ENCODE data around the gene BIN2.

The BIN2 gene

GRCh38 chr12:51244269-51244668, 79.7 kb downstream of the BIN2 start:
- TF ChIP-seq EZH2 (IDR thresholded peaks at IDR 0.05), result no peak
- no peak for TF ChIP-seq POLR2AphosphoS5 (IDR thresholded peaks at IDR 0.05; ENCODE audit: borderline replicate concordance, low read depth, low read length)
- TF ChIP-seq FOXP2 (optimal IDR thresholded peaks at IDR 0.05; ENCODE audit: control extremely low read depth, extremely low read length, insufficient read depth), result no peak
- Histone ChIP-seq H3K4me3 (no peak overlapping the region), H3K27ac (no peak overlapping the region), H3K9me3 (ENCODE audit: low read depth, low read length) (no peaks in the 10 kb centered on the region), H3K9ac (ENCODE audit: insufficient read length) (no peak overlapping the region), H3K36me3 (ENCODE audit: insufficient read depth, low read length) (peaks cover 39% of the 10 kb centered on the region)
- DNase-seq (ENCODE audit: low read depth, low spot score), result no peak

GRCh38 chr12:51242876-51243275, 81.1 kb downstream of the BIN2 start:
- H3K9me3 ChIP-seq (ENCODE audit: low read depth, low read length), result no peaks in the 10 kb centered on the region
- DNase-seq (ENCODE audit: low read depth, low spot score), result no peak
- no peak overlapping the region for H3K9ac ChIP-seq (ENCODE audit: insufficient read length)
- peaks cover 39% of the 10 kb centered on the region for H3K36me3 ChIP-seq (ENCODE audit: insufficient read depth, low read length)
- H3K4me3 ChIP-seq, result no peak overlapping the region
- H3K27ac ChIP-seq, result 0 out of 2 replicates have a peak overlapping the region, but pooled peaks have one; percentile 23
- TF ChIP-seq FOXP2 (optimal IDR thresholded peaks at IDR 0.05; ENCODE audit: control extremely low read depth, extremely low read length, insufficient read depth) (no peak), EZH2 (IDR thresholded peaks at IDR 0.05) (no peak), POLR2AphosphoS5 (IDR thresholded peaks at IDR 0.05; ENCODE audit: borderline replicate concordance, low read depth, low read length) (no peak)

GRCh38 chr12:51242120-51242519, 81.9 kb downstream of the BIN2 start:
- Histone ChIP-seq H3K27ac (no peak overlapping the region), H3K9me3 (ENCODE audit: low read depth, low read length) (no peaks in the 10 kb centered on the region), H3K4me3 (no peak overlapping the region), H3K9ac (ENCODE audit: insufficient read length) (no peak overlapping the region), H3K36me3 (ENCODE audit: insufficient read depth, low read length) (peaks cover 39% of the 10 kb centered on the region)
- no peak for DNase-seq (ENCODE audit: low read depth, low spot score)
- no peak for TF ChIP-seq FOXP2 (optimal IDR thresholded peaks at IDR 0.05; ENCODE audit: control extremely low read depth, extremely low read length, insufficient read depth)
- no peak for TF ChIP-seq EZH2 (IDR thresholded peaks at IDR 0.05)
- TF ChIP-seq POLR2AphosphoS5 (IDR thresholded peaks at IDR 0.05; ENCODE audit: borderline replicate concordance, low read depth, low read length), result no peak

- no peak overlapping the region for H3K9ac ChIP-seq (ENCODE audit: insufficient read length)
- DNase-seq (ENCODE audit: low read depth, low spot score), result no peak
- peaks cover 39% of the 10 kb centered on the region for H3K36me3 ChIP-seq (ENCODE audit: insufficient read depth, low read length)
- no peak overlapping the region for H3K4me3 ChIP-seq
- TF ChIP-seq POLR2AphosphoS5 (IDR thresholded peaks at IDR 0.05; ENCODE audit: borderline replicate concordance, low read depth, low read length) (no peak), FOXP2 (optimal IDR thresholded peaks at IDR 0.05; ENCODE audit: control extremely low read depth, extremely low read length, insufficient read depth) (no peak), EZH2 (IDR thresholded peaks at IDR 0.05) (no peak)
- no peaks in the 10 kb centered on the region for H3K9me3 ChIP-seq (ENCODE audit: low read depth, low read length)
- no peak overlapping the region for H3K27ac ChIP-seq
These were observed 83.0 kb downstream of the BIN2 start for GRCh38 chr12:51240971-51241370.

GRCh38 chr12:51238510-51239334, 85.3 kb downstream of the BIN2 start, which contains the start of gene DAZAP2:
DAZAP2 (plus strand) TSS chr12:51238826; CDS start chr12:51238908, 82 bp downstream.
- Histone ChIP-seq H3K9ac (ENCODE audit: insufficient read length) (peak within 1 kb of the TSS; percentile 98), H3K4me3 (peak within 1 kb of the TSS; percentile 94), H3K9me3 (ENCODE audit: low read depth, low read length) (no peaks in the 10 kb centered on the region), H3K36me3 (ENCODE audit: insufficient read depth, low read length) (peaks cover 32% of the 10 kb centered on the region), H3K27ac (peak within 1 kb of the TSS; percentile 98)
- TF ChIP-seq POLR2AphosphoS5 (IDR thresholded peaks at IDR 0.05; ENCODE audit: borderline replicate concordance, low read depth, low read length) (peak; percentile 64), EZH2 (IDR thresholded peaks at IDR 0.05) (no peak), FOXP2 (optimal IDR thresholded peaks at IDR 0.05; ENCODE audit: control extremely low read depth, extremely low read length, insufficient read depth) (peak; percentile 19)
- peak; percentile 77 for DNase-seq (ENCODE audit: low read depth, low spot score)

GRCh38 chr12:51238037-51238509, 85.9 kb downstream of the BIN2 start:
- Histone ChIP-seq H3K9me3 (ENCODE audit: low read depth, low read length) (no peaks in the 10 kb centered on the region), H3K27ac (peak overlapping the region; percentile 70), H3K36me3 (ENCODE audit: insufficient read depth, low read length) (peaks cover 30% of the 10 kb centered on the region), H3K4me3 (peak overlapping the region; percentile 94), H3K9ac (ENCODE audit: insufficient read length) (peak overlapping the region; percentile 65)
- TF ChIP-seq EZH2 (IDR thresholded peaks at IDR 0.05) (no peak), FOXP2 (optimal IDR thresholded peaks at IDR 0.05; ENCODE audit: control extremely low read depth, extremely low read length, insufficient read depth) (no peak), POLR2AphosphoS5 (IDR thresholded peaks at IDR 0.05; ENCODE audit: borderline replicate concordance, low read depth, low read length) (no peak)
- no peak for DNase-seq (ENCODE audit: low read depth, low spot score)

GRCh38 chr12:51234530-51234929, 89.4 kb downstream of the BIN2 start:
- Histone ChIP-seq H3K36me3 (ENCODE audit: insufficient read depth, low read length) (no peaks in the 10 kb centered on the region), H3K9ac (ENCODE audit: insufficient read length) (no peak overlapping the region), H3K27ac (no peak overlapping the region), H3K4me3 (no peak overlapping the region), H3K9me3 (ENCODE audit: low read depth, low read length) (no peaks in the 10 kb centered on the region)
- no peak for TF ChIP-seq POLR2AphosphoS5 (IDR thresholded peaks at IDR 0.05; ENCODE audit: borderline replicate concordance, low read depth, low read length)
- TF ChIP-seq FOXP2 (optimal IDR thresholded peaks at IDR 0.05; ENCODE audit: control extremely low read depth, extremely low read length, insufficient read depth), result no peak
- no peak for TF ChIP-seq EZH2 (IDR thresholded peaks at IDR 0.05)
- DNase-seq (ENCODE audit: low read depth, low spot score), result no peak

- no peaks in the 10 kb centered on the region for H3K9me3 ChIP-seq (ENCODE audit: low read depth, low read length)
- no peak overlapping the region for H3K27ac ChIP-seq
- H3K36me3 ChIP-seq (ENCODE audit: insufficient read depth, low read length), result no peaks in the 10 kb centered on the region
- TF ChIP-seq POLR2AphosphoS5 (IDR thresholded peaks at IDR 0.05; ENCODE audit: borderline replicate concordance, low read depth, low read length), result no peak
- TF ChIP-seq EZH2 (IDR thresholded peaks at IDR 0.05), result no peak
- TF ChIP-seq FOXP2 (optimal IDR thresholded peaks at IDR 0.05; ENCODE audit: control extremely low read depth, extremely low read length, insufficient read depth), result no peak
- H3K4me3 ChIP-seq, result no peak overlapping the region
- no peak overlapping the region for H3K9ac ChIP-seq (ENCODE audit: insufficient read length)
- no peak for DNase-seq (ENCODE audit: low read depth, low spot score)
These were observed 91.3 kb downstream of the BIN2 start for GRCh38 chr12:51232642-51233041.
